GM13977 (cell line): ENCODE results near the gene PRDM16.

Experiments
- DNase-seq: peaks from one replicate; pipeline ENCODE4 v3.0.0; 2012; ENCODE audit warnings: low spot score
- CTCF ChIP-seq: IDR thresholded peaks from 2 replicates; pipeline ENCODE4 v1.5.1; 2012; ENCODE audit warnings: mild to moderate bottlenecking, control low read depth; ENCODE audit not compliant: insufficient read depth; ENCODE audit errors: extremely low read depth, missing control alignments
- in situ Hi-C: fragments of 300-500 bp; cut with MboI; formaldehyde crosslinking; loops from one replicate; pipeline ENCODE4 v1.12.0; 2022; ENCODE audit warnings: low sequenced_read_pairs, low pct_unique_long_range_greater_than_20kb, mixed read lengths, inconsistent platforms; ENCODE audit not compliant: unreplicated experiment

Gene PRDM16

DNA sequence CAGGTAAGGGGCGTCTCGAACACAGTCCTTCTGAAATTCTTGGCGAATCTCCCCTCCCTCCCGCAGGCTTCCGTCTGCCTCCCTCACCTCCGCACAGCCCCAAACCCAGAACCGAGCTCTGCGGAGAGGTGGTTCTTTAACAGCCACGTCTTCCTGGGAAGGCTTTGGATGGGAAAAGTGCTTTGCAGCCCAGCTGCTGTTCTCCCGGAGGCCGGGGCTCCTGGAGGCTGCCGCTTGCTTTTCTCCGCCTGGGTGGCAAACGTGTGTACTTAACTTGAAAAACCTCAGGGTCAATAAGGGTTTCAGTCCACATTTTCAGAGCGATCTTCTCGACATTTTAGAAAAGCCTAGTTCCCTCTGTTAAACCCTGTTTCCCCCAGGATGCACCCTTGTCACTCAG is 109.3 kb downstream of the PRDM16 start:
- in situ Hi-C loops = no loop called here
- DNase-seq = no peak
- TF ChIP-seq CTCF = no peak

GRCh38 chr1:3179471-3179870 is 110.5 kb downstream of the PRDM16 start:
- no peak for DNase-seq
- TF ChIP-seq CTCF = no peak
- in situ Hi-C loops = no loop called here

GRCh38 chr1:3180915-3181314 is 111.9 kb downstream of the PRDM16 start:
- in situ Hi-C loops = no loop called here
- DNase-seq = no peak
- TF ChIP-seq CTCF = no peak

DNA sequence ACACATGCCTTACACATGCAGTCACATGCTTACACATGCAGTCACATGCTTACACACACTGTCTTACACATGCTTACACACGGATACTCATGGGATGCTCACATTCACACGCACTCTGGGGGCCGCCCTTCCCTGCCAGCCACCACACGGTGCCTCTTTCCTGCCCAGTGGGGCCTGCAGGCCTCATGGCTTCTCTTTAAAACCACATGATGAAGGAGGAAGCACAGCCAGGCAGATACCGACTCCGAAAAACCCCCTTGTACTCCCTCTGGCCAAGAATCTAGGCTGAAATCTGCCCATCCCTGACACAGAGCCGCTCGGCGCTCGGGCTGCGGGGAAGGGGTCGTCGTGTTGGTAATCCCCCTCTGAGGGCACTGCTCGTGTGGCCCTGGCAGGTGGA is 113.0 kb downstream of the PRDM16 start:
- in situ Hi-C loops = no loop called here
- TF ChIP-seq CTCF = no peak
- no peak for DNase-seq

DNA sequence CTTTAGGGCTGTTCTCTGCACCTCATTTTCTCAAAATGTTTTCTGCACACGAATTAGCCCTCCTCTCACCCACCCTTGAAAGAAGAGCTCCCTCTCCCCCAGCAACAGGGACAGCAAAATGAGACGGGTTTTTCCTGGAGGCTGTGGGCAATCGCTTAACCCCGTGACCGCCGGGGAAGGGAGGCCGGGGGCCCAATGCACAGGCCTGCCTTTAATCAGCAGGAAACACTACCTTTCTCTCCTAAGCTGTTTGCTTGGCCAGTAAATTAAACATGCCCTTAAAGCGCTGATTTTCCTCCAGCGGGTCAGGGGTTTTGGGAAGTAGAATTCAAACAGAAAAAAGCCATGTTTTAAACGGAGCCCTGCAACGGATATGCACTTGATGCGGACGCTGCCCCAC is 114.4 kb downstream of the PRDM16 start:
- in situ Hi-C loops = no loop called here
- no peak for DNase-seq

GRCh38 chr1:3183813-3184212 is 114.8 kb downstream of the PRDM16 start:
- no peak for DNase-seq
- in situ Hi-C loops = no loop called here
- TF ChIP-seq CTCF = no peak

More for the DNA sequence above, 114.4 kb downstream of the PRDM16 start:
- TF ChIP-seq CTCF = no peak

- in situ Hi-C loops = no loop called here
- TF ChIP-seq CTCF = no peak
- no peak for DNase-seq
Measured at GRCh38 chr1:3184666-3185065, 115.7 kb downstream of the PRDM16 start.
